GM12878 (cell line): ENCODE data around the gene NID1. TPM values are rescaled to one million over a fixed set of nuclear protein-coding genes. Genes with fewer than 3 reads are reported as not detected.

Experiments used
- ATF7 ChIP-seq: fragments of 450-650 bp; IDR thresholded peaks from 2 replicates; pipeline ENCODE4 v1.6.1; 2016; ENCODE audit warnings: low read depth, mild to moderate bottlenecking
- BCLAF1 ChIP-seq: fragments of 450-650 bp; IDR thresholded peaks from 2 replicates; pipeline ENCODE4 v1.6.1; 2017; ENCODE audit warnings: antibody characterized with exemption, mild to moderate bottlenecking, moderate library complexity
- CHD2 ChIP-seq: IDR thresholded peaks from 2 replicates; pipeline ENCODE4 v1.6.1; 2011; ENCODE audit warnings: low read depth, low read length, improper control_type of control experiment, borderline replicate concordance
- EED ChIP-seq: sonication (generic); IDR thresholded peaks from 2 replicates; pipeline ENCODE4 v1.6.1; 2016; ENCODE audit warnings: antibody characterized with exemption, low read depth
- HDAC6 ChIP-seq: fragments of 200-600 bp; sonication (generic); IDR thresholded peaks from one replicate; pipeline ENCODE4 v1.8.0; 2017; ENCODE audit warnings: antibody characterized with exemption; ENCODE audit not compliant: unreplicated experiment
- IKZF2 ChIP-seq, 2 experiments: fragments of 450-650 bp; IDR thresholded peaks; 2 replicates each; pipeline ENCODE4 v1.6.1; 2017; ENCODE audit warnings: mild to moderate bottlenecking in 2 of 2, moderate library complexity in 2 of 2
- KDM1A ChIP-seq: fragments of 200-600 bp; sonication (generic); IDR thresholded peaks from 2 replicates; pipeline ENCODE4 v1.6.1; 2016; ENCODE audit warnings: borderline replicate concordance
- NFIC ChIP-seq: IDR thresholded peaks from 2 replicates; pipeline ENCODE4 v1.6.1; 2012; ENCODE audit warnings: low read depth, mild to moderate bottlenecking, inconsistent platforms, low read length, moderate library complexity
- NFYB ChIP-seq: IDR thresholded peaks from 2 replicates; pipeline ENCODE4 v1.6.1; 2011; ENCODE audit warnings: low read depth, mild to moderate bottlenecking, low read length, improper control_type of control experiment, moderate library complexity; ENCODE audit not compliant: insufficient read depth
- NKRF ChIP-seq: fragments of 450-650 bp; conservative IDR thresholded peaks from 2 replicates; pipeline ENCODE4 v1.6.1; 2017; ENCODE audit warnings: mild to moderate bottlenecking, moderate library complexity
- PAX5 ChIP-seq: IDR thresholded peaks from 2 replicates; pipeline ENCODE4 v1.6.1; 2011; ENCODE audit warnings: low read depth, low read length, borderline replicate concordance
- POU2F2 ChIP-seq: IDR thresholded peaks from 3 replicates; pipeline ENCODE4 v1.6.1; 2011; ENCODE audit warnings: low read depth, mild to moderate bottlenecking, low read length, borderline replicate concordance
- REST ChIP-seq: IDR thresholded peaks from 2 replicates; pipeline ENCODE4 v1.6.1; 2012; ENCODE audit warnings: mild to moderate bottlenecking, low read depth, low read length
- SP1 ChIP-seq: IDR thresholded peaks from one replicate; pipeline ENCODE4 v1.6.1; 2011; ENCODE audit warnings: low read depth, low read length
- SRF ChIP-seq, 2 experiments: IDR thresholded peaks; 2 replicates each; pipeline ENCODE4 v1.6.1; 2011; ENCODE audit warnings: low read depth in 2 of 2, low read length in 2 of 2, mild to moderate bottlenecking in 1 of 2, moderate library complexity in 1 of 2
- STAT3 ChIP-seq: IDR thresholded peaks from 2 replicates; pipeline ENCODE4 v1.6.1; 2011; ENCODE audit warnings: low read depth, low read length, improper control_type of control experiment
- USF1 ChIP-seq: IDR thresholded peaks from 2 replicates; pipeline ENCODE4 v1.6.1; 2011; ENCODE audit warnings: borderline replicate concordance, low read depth, mild to moderate bottlenecking, moderate library complexity, mixed read lengths, low read length; ENCODE audit not compliant: insufficient read depth; ENCODE audit errors: extremely low read length
- USF2 ChIP-seq: IDR thresholded peaks from 2 replicates; pipeline ENCODE4 v1.6.1; 2011; ENCODE audit warnings: low read depth, low read length, improper control_type of control experiment, borderline replicate concordance
- YY1 ChIP-seq: IDR thresholded peaks from 2 replicates; pipeline ENCODE4 v1.6.1; 2011; ENCODE audit warnings: low read depth, mild to moderate bottlenecking, low read length
- ZNF274 ChIP-seq: IDR thresholded peaks from one replicate; pipeline ENCODE4 v1.8.0; 2011; ENCODE audit not compliant: insufficient read length, insufficient read depth
- polyA plus RNA-seq, 11 experiments: library from polyadenylated mRNA; depleted of rRNA in 4 of 11; unstranded in 6 of 11; stranded (reverse) in 5 of 11; fragments of >200 nt; fragmentation: Nextera tagmentation in 4 of 11; fragmentation: Illumina TruSeq in 1 of 11; extraction: Ambion mirVana in 4 of 11; extraction: Trizol in 1 of 11; gene quantifications; 1 replicate in 1 of 11; 2 replicates in 10 of 11; pipeline versions ENCODE4 v1.2.1 to v1.2.3, GENCODE V29; 2011 to 2016; ENCODE audit warnings: inconsistent platforms in 2 of 11, missing spikeins in 2 of 11, low read depth in 1 of 11
- total RNA-seq, 4 experiments: library from RNA; depleted of rRNA in 3 of 4; stranded (reverse); fragments of >200 nt in 3 of 4; fragmentation: Illumina TruSeq in 1 of 4; extraction: Trizol in 1 of 4; gene quantifications; 2 replicates each; pipeline versions ENCODE4 v1.2.1 to v1.2.3, GENCODE V29; 2013 to 2021

Gene NID1
- total and polyA plus RNA-seq, 10 of the 15 experiments (the other 5 are each of a cell fraction or from before 2014, with no cell fraction given), result 4.2 to 25.7 (median 11.3) TPM

- TF ChIP-seq USF2 (no peak), NFIC (peak; percentile 90), KDM1A (no peak), NKRF (no peak), CHD2 (no peak), REST (no peak), PAX5 (0 out of 2 replicates have a peak, but pooled peaks have one; percentile 32), POU2F2 (no peak), ZNF274 (no peak), STAT3 (no peak), EED (peak; percentile 87), USF1 (no peak), NFYB (no peak), ATF7 (peak; percentile 79), SRF (IDR thresholded peaks at IDR 0.05; ENCODE audit: low read depth in 2 of 2, low read length in 2 of 2) (no peak), BCLAF1 (no peak), HDAC6 (no peak), YY1 (no peak), IKZF2 (IDR thresholded peaks at IDR 0.05) (peak; percentile 81 to 91), SP1 (no peak)
Measured at GRCh38 chr1:235952950-235953615, 111.8 kb downstream of the NID1 start (continued).
